LNCaP clone FGC (cell line): ENCODE measurements around the gene ADH5.
A peak's percentile ranks its signal among the peaks of the same experiment; 100 is the strongest.
"Not testable (repeated sequence)": the region's sequence is repeated elsewhere in the genome, so short reads cannot be mapped to it uniquely, and the experiment has no call there.

Experiments used
- DNase-seq: peaks from one replicate; pipeline ENCODE4 v3.0.0-alpha.2; 2011; ENCODE audit warnings: low read depth
- H3K4me3 ChIP-seq: 2 replicates; pipeline ENCODE4 v1.5.1; 2011; ENCODE audit warnings: mild to moderate bottlenecking, low read depth, low read length, control low read depth
- TF ChIP-seq, protein P1 (sequence below): IDR thresholded peaks from 2 replicates; pipeline ENCODE4 v1.5.1; 2012; ENCODE audit warnings: mild to moderate bottlenecking; ENCODE audit not compliant: control insufficient read depth, insufficient read depth; ENCODE audit errors: extremely low read depth

The ADH5 gene

DNA sequence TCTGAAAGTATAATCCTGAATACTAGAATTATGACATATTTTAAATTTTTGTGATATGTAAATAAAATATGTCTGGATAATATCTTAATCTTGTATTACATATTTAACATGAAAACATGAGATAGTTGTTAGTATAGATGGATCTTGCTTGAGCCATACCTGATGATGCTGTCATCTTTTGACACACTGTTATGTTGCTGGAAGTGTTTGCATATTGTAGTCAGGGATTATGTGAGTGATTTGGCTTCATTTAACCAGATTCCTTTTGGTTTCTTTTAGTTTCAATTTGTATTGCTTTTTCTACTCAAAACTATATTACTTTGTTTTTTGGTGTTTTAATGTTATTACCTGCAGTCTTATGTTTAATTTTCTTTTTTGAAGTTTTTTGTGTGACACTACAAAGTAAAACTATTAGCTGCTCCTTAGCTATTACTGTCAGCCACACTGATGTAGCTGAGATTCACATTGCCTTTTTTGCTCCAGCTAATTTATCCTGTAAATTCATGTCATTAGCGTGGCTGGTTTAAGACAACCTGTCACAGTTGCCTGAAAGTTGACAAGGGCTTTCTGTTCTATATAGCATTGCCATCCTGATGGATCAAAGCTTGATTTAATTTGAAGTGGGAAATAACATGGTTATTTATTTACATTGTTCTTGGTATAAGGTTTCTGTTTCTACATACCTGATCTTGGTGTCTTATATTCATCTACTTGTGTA, 59.4 kb downstream of the ADH5 start:
- no peak overlapping the region for H3K4me3 ChIP-seq
- TF ChIP-seq, protein P1, sequence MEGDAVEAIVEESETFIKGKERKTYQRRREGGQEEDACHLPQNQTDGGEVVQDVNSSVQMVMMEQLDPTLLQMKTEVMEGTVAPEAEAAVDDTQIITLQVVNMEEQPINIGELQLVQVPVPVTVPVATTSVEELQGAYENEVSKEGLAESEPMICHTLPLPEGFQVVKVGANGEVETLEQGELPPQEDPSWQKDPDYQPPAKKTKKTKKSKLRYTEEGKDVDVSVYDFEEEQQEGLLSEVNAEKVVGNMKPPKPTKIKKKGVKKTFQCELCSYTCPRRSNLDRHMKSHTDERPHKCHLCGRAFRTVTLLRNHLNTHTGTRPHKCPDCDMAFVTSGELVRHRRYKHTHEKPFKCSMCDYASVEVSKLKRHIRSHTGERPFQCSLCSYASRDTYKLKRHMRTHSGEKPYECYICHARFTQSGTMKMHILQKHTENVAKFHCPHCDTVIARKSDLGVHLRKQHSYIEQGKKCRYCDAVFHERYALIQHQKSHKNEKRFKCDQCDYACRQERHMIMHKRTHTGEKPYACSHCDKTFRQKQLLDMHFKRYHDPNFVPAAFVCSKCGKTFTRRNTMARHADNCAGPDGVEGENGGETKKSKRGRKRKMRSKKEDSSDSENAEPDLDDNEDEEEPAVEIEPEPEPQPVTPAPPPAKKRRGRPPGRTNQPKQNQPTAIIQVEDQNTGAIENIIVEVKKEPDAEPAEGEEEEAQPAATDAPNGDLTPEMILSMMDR = no peak
- DNase-seq = no peak

DNA sequence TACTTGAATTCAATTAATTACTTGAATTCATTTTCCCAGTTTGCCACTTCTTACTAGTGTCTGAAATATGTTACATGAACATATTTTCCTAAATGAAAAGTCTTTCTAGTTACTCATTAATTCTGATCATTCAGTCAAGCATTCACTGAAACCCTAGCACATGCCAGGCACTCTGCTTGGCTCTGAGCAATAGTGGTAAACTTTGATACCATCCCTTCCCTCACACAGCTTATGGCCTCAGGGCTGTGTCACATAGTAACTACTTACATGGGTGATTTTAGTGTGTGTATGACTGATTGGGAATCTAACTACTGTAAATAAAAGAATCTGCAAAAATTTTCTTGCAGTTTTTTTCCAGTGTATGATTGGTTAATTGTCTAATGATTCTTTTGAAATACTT, 60.4 kb downstream of the ADH5 start:
- DNase-seq = no peak
- no peak overlapping the region for H3K4me3 ChIP-seq
- TF ChIP-seq, protein P1 = no peak

DNA sequence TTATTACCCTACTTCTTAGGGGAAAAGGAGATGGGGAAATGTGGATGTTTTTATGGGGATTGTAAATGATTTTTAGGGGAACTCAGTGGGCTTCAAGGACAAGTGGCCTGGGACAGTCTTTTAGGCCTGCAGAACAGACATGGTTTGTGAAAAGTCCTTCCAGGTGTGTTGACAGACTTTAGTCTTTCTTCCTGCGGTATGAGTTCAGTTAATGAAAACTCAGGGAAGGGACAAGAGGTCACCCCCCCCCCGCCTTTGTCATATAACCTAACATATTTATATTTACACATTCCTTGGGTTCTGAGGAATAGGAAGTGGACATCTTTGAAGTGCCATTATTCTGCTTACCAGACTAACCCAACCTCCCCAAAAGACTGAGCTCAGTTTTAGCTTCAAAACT, 61.3 kb downstream of the ADH5 start:
- no peak for DNase-seq
- no peak overlapping the region for H3K4me3 ChIP-seq
- TF ChIP-seq, protein P1 = no peak

DNA sequence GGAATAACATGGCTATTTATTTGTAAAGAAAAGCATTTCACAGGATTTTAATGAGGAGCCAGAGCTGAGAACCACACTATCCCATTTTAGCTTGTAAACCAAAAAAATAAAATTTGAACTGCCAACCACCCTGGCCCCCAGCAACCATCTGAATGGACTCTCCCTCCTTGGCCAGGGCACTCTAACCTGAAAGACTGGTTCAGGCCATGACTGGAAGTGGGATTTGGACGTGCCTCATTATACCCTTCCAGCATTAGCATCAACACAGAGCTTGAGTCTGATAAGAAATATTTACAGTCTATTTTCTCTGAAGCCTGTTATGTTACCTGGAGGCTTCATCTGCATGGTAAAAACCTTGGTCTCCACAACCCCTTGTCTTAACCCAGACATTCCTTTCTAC, 63.1 kb downstream of the ADH5 start:
- TF ChIP-seq, protein P1 = no peak
- DNase-seq = no peak
- no peak overlapping the region for H3K4me3 ChIP-seq

DNA sequence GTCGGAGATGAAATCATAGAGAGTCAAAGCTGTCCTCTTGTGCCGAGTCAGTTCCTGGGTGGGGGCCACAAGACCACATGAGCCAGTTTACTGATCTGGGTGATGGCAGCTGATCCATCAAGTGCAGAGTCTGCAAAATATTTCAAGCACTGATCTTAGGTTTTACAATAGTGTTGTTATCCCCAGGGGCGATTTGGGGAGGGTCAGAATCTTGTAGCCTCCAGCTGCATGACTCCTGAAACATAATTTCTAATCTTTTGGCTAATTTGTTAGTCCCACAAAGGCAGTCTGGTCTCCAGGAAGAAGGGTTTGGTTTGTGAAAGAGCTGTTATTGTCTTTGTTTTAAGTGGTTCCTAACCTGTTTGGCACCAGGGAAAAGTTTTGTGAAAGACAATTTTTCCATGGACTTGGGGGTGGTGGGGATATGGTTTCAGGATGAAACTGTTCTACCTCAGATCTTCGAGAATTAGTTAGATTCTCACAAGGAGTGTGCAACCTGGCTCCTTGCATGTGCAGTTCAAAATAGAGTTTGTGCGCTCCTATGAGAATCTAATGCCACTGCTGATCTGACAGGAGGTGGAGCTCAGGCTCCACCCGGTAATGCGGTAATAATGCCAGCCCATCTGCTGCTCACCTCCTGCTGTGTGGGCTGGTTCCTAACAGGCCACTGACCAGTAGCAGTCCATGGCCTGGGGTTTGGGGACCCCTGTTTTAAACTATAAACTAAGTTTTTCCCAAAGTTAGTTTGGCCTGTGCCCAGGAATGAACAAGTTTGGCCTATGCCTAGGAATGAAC, 63.9 kb downstream of the ADH5 start:
- H3K4me3 ChIP-seq = no peak overlapping the region
- TF ChIP-seq, protein P1 = peak; percentile 20; the same call in 1 of the 2 replicates
- DNase-seq = no peak

DNA sequence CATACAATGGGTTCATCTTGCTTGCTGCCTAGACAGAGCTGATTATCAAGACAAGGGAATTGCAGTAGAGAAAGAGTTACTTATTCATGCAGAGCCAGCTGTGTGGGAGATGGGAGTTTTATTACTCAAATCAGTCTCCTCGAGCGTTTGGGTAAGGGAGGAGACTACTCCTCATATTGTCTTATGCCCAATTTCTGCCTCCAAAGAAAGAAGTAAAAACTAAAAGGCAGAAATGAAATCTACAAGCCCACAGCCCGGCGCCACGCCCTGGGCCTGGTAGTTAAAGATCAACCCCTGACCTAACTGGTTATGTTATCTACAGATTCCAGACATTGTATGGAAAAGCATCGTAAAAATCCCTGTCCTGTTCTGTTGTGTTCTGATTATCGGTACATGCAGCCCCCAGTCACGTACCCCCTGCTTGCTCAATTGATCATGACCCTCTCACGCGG, 64.8 kb downstream of the ADH5 start:
- DNase-seq, H3K4me3 ChIP-seq: not testable (repeated sequence)

DNA sequence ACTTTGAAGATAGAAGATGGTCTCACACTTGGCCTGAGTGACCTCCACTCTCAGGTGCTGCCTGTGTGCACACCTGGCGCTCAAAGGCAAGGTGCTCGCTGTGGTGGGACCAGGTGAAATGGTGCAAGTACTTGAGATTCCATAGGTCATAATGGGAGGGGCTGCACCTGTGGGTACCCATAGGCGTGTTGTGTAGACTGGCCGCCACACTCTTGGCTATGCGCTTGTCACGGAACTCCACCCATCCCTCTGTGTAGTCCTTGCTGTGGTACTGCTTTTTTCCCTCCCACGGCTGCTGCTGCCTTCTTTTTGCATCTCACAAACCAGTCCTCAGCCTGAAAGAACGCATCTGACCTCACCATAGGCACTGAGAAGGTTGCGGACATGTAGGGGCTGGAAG, 66.0 kb downstream of the ADH5 start:
- TF ChIP-seq, protein P1 = no peak
- peak overlapping the region; percentile 39; the same call in 1 of the 2 replicates for H3K4me3 ChIP-seq
- no peak for DNase-seq
